GM12864 (cell line): ENCODE results near the gene TMEM170A.
"Not testable (repeated sequence)": the region's sequence is repeated elsewhere in the genome, so short reads cannot be mapped to it uniquely, and the experiment has no call there.

Source experiments
- DNase-seq: peaks from one replicate; pipeline ENCODE4 v3.0.0-alpha.2; 2011; ENCODE audit warnings: low read depth
- H3K4me3 ChIP-seq: 2 replicates; pipeline ENCODE4 v1.5.1; 2011; ENCODE audit warnings: mild to moderate bottlenecking, low read depth, low read length, control low read depth
- TF ChIP-seq, protein P1 (sequence below): IDR thresholded peaks from 2 replicates; pipeline ENCODE4 v1.5.1; 2011; ENCODE audit warnings: low read depth, mild to moderate bottlenecking, moderate library complexity, low read length, control low read depth, inconsistent platforms; ENCODE audit errors: missing control alignments

TMEM170A gene

DNA sequence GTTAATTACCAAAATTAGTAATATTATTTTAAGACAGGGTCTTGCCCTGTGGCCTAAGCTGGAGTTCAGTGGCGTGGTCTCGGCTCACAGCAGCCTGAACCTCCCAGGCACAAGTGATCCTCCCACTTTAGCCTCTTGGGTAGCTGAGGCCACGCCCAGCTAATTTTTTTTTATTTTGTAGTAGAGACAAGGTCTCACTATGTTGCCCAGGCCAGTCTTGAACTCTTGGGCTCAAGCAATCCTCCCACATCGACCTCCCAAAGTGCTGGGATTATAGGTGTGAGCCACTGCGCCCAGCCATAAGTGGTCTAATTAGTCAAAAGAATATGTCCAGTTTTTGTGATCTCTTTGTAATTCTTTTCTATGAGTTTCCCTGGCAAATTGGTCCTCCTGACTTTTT is 19.2 kb downstream of the TMEM170A start:
- TF ChIP-seq, protein P1, sequence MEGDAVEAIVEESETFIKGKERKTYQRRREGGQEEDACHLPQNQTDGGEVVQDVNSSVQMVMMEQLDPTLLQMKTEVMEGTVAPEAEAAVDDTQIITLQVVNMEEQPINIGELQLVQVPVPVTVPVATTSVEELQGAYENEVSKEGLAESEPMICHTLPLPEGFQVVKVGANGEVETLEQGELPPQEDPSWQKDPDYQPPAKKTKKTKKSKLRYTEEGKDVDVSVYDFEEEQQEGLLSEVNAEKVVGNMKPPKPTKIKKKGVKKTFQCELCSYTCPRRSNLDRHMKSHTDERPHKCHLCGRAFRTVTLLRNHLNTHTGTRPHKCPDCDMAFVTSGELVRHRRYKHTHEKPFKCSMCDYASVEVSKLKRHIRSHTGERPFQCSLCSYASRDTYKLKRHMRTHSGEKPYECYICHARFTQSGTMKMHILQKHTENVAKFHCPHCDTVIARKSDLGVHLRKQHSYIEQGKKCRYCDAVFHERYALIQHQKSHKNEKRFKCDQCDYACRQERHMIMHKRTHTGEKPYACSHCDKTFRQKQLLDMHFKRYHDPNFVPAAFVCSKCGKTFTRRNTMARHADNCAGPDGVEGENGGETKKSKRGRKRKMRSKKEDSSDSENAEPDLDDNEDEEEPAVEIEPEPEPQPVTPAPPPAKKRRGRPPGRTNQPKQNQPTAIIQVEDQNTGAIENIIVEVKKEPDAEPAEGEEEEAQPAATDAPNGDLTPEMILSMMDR: no peak
- no peak for DNase-seq
- H3K4me3 ChIP-seq: no peak overlapping the region

DNA sequence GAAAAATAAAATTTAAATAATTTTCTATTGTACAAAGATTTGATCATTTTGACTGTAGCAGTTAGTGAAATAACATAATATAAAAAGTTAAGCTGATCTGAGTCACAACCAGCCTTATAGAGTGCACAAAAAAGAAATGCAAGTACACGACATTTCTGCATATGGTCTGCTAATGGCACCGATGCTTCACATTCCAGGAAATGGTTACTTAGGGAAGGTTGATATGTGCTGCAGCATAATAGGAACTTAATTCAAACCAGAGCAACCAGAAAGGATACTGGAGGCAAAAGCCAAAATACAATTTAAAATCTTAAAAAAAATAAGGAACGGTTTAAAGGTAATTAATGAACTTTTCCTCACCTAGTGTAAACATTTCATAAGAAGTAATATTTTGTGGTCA is 21.2 kb downstream of the TMEM170A start:
- DNase-seq: no peak
- TF ChIP-seq, protein P1: no peak
- no peak overlapping the region for H3K4me3 ChIP-seq

DNA sequence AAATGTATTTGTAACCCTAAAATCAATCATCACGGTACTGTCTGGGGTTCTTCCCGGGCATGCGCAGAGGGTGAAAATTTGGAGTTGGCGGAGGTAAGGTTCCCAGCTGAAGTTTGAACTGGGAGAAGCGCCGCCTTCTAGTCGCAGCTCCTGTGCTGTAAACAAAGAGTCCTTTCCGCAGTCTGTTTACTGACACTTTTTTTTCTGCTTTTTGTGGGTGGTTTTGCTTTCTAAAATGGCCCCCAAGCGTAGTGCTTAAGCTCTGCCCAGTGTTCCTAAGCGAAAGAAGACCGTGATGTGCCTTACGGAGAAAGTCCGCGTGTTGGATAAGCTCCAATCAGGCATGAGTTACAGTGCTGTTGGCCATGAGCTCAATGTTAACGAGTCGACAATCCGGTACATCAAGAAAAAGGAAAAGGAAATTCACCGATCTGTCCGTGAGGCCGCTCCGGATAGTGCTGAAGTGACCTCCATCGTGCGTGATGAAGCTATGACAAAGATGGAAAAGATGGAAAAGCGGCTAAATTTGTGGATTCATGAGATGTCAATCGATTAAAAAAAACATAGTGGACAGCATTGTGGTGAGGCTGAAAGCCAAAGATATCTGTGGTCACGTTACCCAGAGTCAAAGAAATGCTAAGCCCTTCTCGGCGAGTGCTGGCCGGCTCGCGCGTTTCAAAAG is 30.6 kb downstream of the TMEM170A start:
- peak overlapping the region; percentile 89 for H3K4me3 ChIP-seq
- TF ChIP-seq, protein P1: no peak
- peak; percentile 67 for DNase-seq

DNA sequence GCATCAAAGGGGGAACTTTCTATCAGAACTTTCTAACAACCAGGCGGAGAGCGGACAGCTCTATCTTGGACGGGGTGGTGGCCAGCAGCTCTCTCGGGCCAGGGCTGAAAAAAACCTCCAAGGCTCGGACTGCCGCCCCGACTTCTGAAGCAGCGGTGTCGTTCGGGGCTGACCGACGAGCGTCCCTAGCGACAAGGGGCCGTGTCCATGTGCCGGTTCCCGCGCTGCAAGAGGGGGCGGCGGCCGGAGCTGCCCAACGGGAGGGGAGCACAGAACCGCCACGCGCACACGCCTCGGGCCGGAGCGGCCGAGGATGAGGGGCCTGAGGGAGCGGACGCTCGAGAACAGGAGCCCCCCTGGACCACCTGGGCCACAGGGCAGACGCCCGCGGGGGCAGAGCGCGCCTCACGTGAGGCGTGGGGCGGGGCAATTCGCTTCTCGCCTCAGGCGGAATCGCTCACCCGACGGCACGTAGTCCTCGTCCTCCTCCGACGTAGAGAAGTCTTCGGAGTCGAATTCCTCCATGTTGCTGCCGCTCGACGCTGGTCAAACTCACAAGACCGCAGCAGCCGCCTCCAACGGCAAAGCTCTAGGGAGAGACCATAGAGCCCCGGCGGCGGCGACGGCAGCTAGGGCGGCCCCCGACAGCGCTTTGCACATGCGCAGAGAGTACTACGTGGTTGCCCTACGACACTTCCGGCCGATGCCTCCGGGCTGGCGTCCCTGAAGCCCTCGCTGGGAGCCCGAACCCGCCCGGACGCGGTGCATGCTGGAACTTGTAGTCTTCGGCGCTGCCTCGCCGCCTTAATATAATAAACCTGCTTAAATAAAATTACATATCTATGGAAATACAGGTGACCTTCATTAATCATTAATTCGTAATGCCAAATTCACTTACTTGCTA is 31.4 kb downstream of the TMEM170A start, which contains the start of gene CFDP1:
Gene CFDP1, minus strand, starts transcription at position 676 of the 904 bp plus-strand sequence. Its CDS starts 151 bp downstream, at position 525.
- TF ChIP-seq, protein P1: peak; percentile 1
- peak within 1 kb of the TSS; percentile 89 for H3K4me3 ChIP-seq
- peak; percentile 82 for DNase-seq

DNA sequence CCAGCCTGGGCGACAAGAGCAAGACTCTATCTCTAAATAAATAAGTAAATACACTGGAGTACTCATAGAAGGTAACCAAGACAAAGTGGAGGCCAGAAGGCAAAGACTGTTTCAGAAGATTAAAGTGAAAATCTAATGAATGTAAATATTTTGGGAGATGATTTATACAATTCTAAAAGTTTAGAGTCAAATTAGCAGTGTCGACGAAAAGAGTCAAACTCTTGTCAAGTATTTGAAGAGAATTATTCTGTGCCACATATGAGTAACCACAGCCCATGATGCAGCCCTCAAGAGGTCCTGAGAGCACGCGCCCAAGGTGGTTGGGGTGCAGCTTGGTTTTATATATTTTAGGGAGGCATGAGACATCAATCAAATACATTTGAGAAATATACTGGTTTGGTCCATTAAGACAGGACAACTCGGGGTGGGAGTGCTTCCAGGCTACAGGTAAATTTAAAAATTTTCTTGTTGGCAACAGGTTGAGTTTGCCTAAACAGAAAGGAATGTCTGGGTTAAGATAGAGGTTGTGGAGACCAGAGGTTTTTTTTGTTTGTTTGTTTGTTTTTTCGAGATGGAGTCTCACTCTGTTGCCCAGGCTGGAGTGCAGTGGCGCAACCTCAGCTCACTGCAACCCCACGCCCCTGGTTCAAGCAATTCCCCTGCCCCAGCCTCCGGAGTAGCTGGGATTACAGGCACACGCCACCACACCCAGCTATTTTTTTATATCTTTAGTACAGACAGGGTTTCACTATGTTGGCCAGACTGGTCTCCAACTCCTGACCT is 34.7 kb downstream of the TMEM170A start:
- TF ChIP-seq, protein P1: no peak
- DNase-seq: no peak
- no peak overlapping the region for H3K4me3 ChIP-seq

DNA sequence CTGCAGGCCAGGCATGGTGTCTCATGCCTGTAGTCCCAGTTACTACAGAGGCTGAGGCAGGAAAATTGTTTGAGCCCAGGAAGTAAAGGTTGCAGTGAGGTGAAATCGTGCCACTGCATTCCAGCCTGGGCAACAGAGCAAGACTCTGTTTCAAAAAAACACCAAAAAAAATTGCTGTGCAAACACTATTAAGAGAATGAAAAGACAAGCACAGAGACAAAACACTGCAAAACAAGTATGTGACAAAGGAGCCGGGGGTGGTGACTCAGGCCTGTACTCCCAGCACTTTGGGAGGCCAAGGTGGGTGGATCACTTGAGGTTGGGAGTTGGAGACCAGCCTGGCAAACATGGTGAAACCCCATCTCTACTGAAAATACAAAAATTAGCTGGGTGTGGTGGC is 38.0 kb downstream of the TMEM170A start:
- not testable (repeated sequence) for DNase-seq

DNA sequence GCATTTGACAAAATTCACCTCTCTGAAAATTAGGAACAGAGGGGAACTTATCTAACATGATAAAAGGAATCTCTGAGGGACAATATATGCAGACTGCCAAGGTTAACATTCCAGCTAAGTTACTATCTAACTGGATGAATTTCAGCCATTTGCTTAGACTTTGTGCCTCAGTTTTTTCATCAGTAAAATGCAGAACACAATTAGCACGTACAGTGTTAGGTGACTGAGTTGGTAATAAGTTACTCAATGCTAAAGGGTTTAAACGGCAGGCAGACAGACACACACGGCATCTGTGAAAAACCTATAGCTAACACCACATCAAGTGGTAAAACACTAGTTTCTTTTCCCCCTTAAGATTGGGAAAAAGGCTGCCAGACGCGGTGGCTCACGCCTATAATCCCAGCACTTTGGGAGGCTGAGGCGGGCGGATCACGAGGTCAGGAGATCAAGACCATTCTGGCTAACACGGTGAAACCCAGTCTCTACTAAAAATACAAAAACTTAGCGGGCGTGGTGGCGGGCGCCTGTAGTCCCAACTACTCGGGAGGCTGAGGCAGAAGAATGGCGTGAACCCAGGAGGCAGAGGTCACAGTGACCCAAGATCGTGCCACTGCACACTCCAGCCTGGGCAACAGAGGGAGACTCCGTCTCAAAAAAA is 40.3 kb downstream of the TMEM170A start:
- DNase-seq, H3K4me3 ChIP-seq: not testable (repeated sequence)

More for the DNA sequence above, 38.0 kb downstream of the TMEM170A start:
- not testable (repeated sequence) for H3K4me3 ChIP-seq
